Activated T-cell treated with anti-CD3 and anti-CD28 coated beads for 4 hours (primary cell): Measurements from ENCODE around the gene TRAF3IP3.

Experiments
- DNase-seq: peaks from one replicate; pipeline ENCODE4 v3.0.0-alpha.2; 2020

Gene TRAF3IP3

GRCh38 chr1:209741193-209741592 is 14.7 kb upstream of the TRAF3IP3 start:
- DNase-seq: no peak

- DNase-seq: no peak
Observed at GRCh38 chr1:209741889-209742288, 14.0 kb upstream of the TRAF3IP3 start.

GRCh38 chr1:209742409-209743144 is 13.3 kb upstream of the TRAF3IP3 start:
- no peak for DNase-seq

GRCh38 chr1:209743145-209743482 is 12.7 kb upstream of the TRAF3IP3 start:
- no peak for DNase-seq

- no peak for DNase-seq
Observed at GRCh38 chr1:209746451-209747165, 9.2 kb upstream of the TRAF3IP3 start.

- DNase-seq: peak; percentile 70
Observed at GRCh38 chr1:209747580-209748262, 8.1 kb upstream of the TRAF3IP3 start.

GRCh38 chr1:209748620-209749019 is 7.2 kb upstream of the TRAF3IP3 start:
- DNase-seq: no peak

- no peak for DNase-seq
Observed at GRCh38 chr1:209749205-209749604, 6.6 kb upstream of the TRAF3IP3 start.

GRCh38 chr1:209749670-209750323 is 6.1 kb upstream of the TRAF3IP3 start:
- no peak for DNase-seq

- no peak for DNase-seq
Observed at GRCh38 chr1:209751627-209752231, 4.1 kb upstream of the TRAF3IP3 start.

GRCh38 chr1:209752890-209753289 is 3.0 kb upstream of the TRAF3IP3 start:
- DNase-seq: no peak

GRCh38 chr1:209755256-209755655 is 597 bp upstream of the TRAF3IP3 start:
- DNase-seq: no peak

- no peak for DNase-seq
Observed at GRCh38 chr1:209756615-209757445, 977 bp downstream of the TRAF3IP3 start.

- DNase-seq: no peak
Observed at GRCh38 chr1:209758400-209758799, 2.5 kb downstream of the TRAF3IP3 start.

GRCh38 chr1:209759829-209760359 is 4.0 kb downstream of the TRAF3IP3 start:
- DNase-seq: no peak

- no peak for DNase-seq
Observed at GRCh38 chr1:209761011-209761635, 5.3 kb downstream of the TRAF3IP3 start.

GRCh38 chr1:209766051-209766450 is 10.2 kb downstream of the TRAF3IP3 start:
- no peak for DNase-seq

- no peak for DNase-seq
Observed at GRCh38 chr1:209767096-209767495, 11.2 kb downstream of the TRAF3IP3 start.

GRCh38 chr1:209767706-209768105 is 11.9 kb downstream of the TRAF3IP3 start:
- no peak for DNase-seq

- DNase-seq: peak; percentile 59
Observed at GRCh38 chr1:209768354-209768774, 12.5 kb downstream of the TRAF3IP3 start.
